ENCODE results near the gene CACNA1C. TPM values are rescaled to one million over a fixed set of nuclear protein-coding genes. Genes with fewer than 3 reads are reported as not detected.

The CACNA1C gene
- total RNA-seq, 4 donors from 2014 or later, result 1.4 to 3.7 (median 2.2) TPM

GRCh38 chr12:2262449-2262848, 209.7 kb downstream of the CACNA1C start:
- 93% methylated on average over 2 of the region's 2 CpGs for WGBS
- H3K4me3 ChIP-seq, result no peak overlapping the region
- peaks cover 24% of the 10 kb centered on the region for H3K4me1 ChIP-seq
- no peaks in the 10 kb centered on the region for H3K9me3 ChIP-seq
- DNase-seq (ENCODE audit: low spot score in 2 of 2), result no peak
- H3K27me3 ChIP-seq, result peaks cover 4% of the 10 kb centered on the region
- H3K36me3 ChIP-seq, result no peaks in the 10 kb centered on the region
- no peak for TF ChIP-seq POLR2AphosphoS5 (IDR thresholded peaks at IDR 0.05)
- no peak for TF ChIP-seq POLR2A (IDR thresholded peaks at IDR 0.05)
- TF ChIP-seq, protein P1, sequence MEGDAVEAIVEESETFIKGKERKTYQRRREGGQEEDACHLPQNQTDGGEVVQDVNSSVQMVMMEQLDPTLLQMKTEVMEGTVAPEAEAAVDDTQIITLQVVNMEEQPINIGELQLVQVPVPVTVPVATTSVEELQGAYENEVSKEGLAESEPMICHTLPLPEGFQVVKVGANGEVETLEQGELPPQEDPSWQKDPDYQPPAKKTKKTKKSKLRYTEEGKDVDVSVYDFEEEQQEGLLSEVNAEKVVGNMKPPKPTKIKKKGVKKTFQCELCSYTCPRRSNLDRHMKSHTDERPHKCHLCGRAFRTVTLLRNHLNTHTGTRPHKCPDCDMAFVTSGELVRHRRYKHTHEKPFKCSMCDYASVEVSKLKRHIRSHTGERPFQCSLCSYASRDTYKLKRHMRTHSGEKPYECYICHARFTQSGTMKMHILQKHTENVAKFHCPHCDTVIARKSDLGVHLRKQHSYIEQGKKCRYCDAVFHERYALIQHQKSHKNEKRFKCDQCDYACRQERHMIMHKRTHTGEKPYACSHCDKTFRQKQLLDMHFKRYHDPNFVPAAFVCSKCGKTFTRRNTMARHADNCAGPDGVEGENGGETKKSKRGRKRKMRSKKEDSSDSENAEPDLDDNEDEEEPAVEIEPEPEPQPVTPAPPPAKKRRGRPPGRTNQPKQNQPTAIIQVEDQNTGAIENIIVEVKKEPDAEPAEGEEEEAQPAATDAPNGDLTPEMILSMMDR (IDR thresholded peaks at IDR 0.05), result no peak
- TF ChIP-seq EP300 (IDR thresholded peaks at IDR 0.05), result no peak
- H3K27ac ChIP-seq, result no peak overlapping the region

GRCh38 chr12:2263901-2264300, 211.1 kb downstream of the CACNA1C start:
- H3K4me1 ChIP-seq, result peaks cover 37% of the 10 kb centered on the region
- H3K36me3 ChIP-seq, result no peaks in the 10 kb centered on the region
- H3K27me3 ChIP-seq, result peaks cover 4% of the 10 kb centered on the region
- TF ChIP-seq, protein P1 (IDR thresholded peaks at IDR 0.05), result no peak
- no peak for TF ChIP-seq POLR2A (IDR thresholded peaks at IDR 0.05)
- no peak for TF ChIP-seq POLR2AphosphoS5 (IDR thresholded peaks at IDR 0.05)
- TF ChIP-seq EP300 (IDR thresholded peaks at IDR 0.05), result no peak
- peak in 1 of 2 donors; percentile 38 for DNase-seq (ENCODE audit: low spot score in 2 of 2)
- H3K9me3 ChIP-seq, result no peaks in the 10 kb centered on the region
- no peak overlapping the region for H3K27ac ChIP-seq
- H3K4me3 ChIP-seq, result no peak overlapping the region
- WGBS, result 82% methylated on average over 4 of the region's 4 CpGs

DNA sequence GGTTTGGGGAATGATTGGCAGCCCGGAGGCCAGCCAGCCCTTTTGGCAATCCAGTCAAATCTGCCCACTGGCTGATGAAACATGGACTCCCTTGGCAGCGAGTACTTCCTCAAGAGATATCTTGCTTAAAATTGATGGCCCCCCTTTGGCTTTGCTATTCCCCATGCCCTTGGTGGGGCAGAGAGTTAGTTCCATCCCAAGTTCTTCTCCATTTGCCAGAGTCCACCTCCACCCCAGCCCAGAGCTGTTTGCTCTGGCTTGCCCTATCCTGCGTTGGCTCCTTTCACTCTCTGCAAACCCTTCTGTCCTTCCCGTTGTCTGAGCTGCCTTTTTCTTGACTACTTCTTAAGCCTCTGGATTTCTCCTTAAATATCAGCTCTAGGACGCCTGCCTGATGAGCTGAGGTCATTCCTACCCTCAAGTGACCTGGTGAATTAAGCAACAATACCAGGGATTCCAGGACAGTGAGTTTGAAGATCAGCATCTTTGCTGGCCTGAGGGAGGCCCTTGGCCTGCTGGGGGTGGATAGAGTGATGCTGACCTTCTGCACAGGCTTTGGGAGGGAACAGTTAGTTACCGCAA, 212.0 kb downstream of the CACNA1C start:
- Histone ChIP-seq H3K4me3 (no peak overlapping the region), H3K4me1 (peaks cover 35% of the 10 kb centered on the region), H3K9me3 (no peaks in the 10 kb centered on the region), H3K27me3 (peaks cover 4% of the 10 kb centered on the region), H3K27ac (peak overlapping the region; percentile 67), H3K36me3 (no peaks in the 10 kb centered on the region)
- DNase-seq (ENCODE audit: low spot score in 2 of 2), result peak in 1 of 2 donors; percentile 61
- no peak for TF ChIP-seq POLR2A (IDR thresholded peaks at IDR 0.05)
- TF ChIP-seq, protein P1 (IDR thresholded peaks at IDR 0.05), result no peak
- TF ChIP-seq POLR2AphosphoS5 (IDR thresholded peaks at IDR 0.05), result peak in 1 of 3 donors; percentile 82
- 55% methylated on average over 6 of the region's 6 CpGs for WGBS

DNA sequence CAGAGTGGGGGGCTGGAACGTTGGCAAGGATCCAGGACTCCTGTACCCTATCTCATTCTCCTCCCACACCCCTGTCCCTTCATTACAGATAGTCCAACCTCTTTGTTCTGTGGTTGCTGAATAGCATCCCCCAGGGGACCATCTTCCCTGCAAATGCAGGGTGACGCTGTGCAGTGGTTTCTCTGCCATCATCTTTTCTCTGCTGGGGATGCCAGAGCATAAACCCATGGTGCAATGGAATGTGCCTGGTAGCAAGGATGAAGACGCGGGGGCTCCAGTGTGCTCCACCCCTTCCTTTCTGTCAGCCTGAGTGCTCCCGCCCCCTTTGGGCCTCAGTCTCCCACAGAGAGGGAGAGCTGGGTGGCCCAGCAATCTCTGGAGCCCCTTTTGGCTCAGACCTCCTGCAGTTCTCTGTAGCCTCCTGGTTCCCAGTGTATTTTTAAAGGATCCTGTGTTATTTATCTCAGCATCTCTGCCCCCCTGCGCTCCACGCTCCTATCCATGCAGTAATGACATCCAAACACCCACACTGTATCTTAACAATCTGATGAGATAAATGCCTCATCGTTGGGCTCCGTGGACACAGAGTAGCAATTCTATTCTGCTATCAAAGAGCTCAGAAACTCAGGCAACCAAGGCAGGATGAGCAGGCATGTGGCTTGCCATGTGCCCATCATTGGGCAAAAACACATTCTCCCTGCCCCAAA, 212.8 kb downstream of the CACNA1C start:
- Histone ChIP-seq H3K27me3 (peaks cover 4% of the 10 kb centered on the region), H3K27ac (peak overlapping the region; percentile 59), H3K9me3 (no peaks in the 10 kb centered on the region), H3K36me3 (no peaks in the 10 kb centered on the region), H3K4me3 (no peak overlapping the region), H3K4me1 (peaks cover 34% of the 10 kb centered on the region)
- peak in 1 of 2 donors; percentile 52 for DNase-seq (ENCODE audit: low spot score in 2 of 2)
- 68% methylated on average over 9 of the region's 9 CpGs for WGBS
- TF ChIP-seq EP300 (IDR thresholded peaks at IDR 0.05), result no peak
- TF ChIP-seq, protein P1 (IDR thresholded peaks at IDR 0.05), result no peak
- TF ChIP-seq POLR2AphosphoS5 (IDR thresholded peaks at IDR 0.05), result no peak
- no peak for TF ChIP-seq POLR2A (IDR thresholded peaks at IDR 0.05)

Data from suprapubic skin (tissue), 4 donors.